SK-N-SH treated with all-trans-retinoic acid at 6 μM for 48 hours (cell line): ENCODE measurements around the gene STAT6.

Source experiments
- ATAC-seq: fragments of 200-7000 bp; cut with Tn5 transposase; 3 replicates; pipeline ENCODE4 v1.9.1; 2020; ENCODE audit warnings: mild to moderate bottlenecking, moderate library complexity
- ARNTL ChIP-seq: fragments of 450-650 bp; formaldehyde crosslinking; IDR thresholded peaks from 2 replicates; pipeline ENCODE4 v1.5.0; 2020; ENCODE audit warnings: low read depth, mild to moderate bottlenecking, moderate library complexity, borderline replicate concordance
- BACH2 ChIP-seq: fragments of 250-450 bp; sonication (Bioruptor Pico); IDR thresholded peaks from 2 replicates; pipeline ENCODE4 v1.9.0; 2021; ENCODE audit warnings: mild to moderate bottlenecking, borderline replicate concordance
- CSDC2 ChIP-seq: fragments of 250-450 bp; sonication (Bioruptor Pico); IDR thresholded peaks from 2 replicates; pipeline ENCODE4 v1.5.0; 2020; ENCODE audit warnings: mild to moderate bottlenecking, moderate library complexity
- GLIS3 ChIP-seq: fragments of 250-450 bp; sonication (Bioruptor Pico); IDR thresholded peaks from 2 replicates; pipeline ENCODE4 v1.5.0; 2020; ENCODE audit warnings: mild to moderate bottlenecking, moderate library complexity
- OSR1 ChIP-seq: fragments of 250-450 bp; sonication (Bioruptor Pico); IDR thresholded peaks from 2 replicates; pipeline ENCODE4 v1.8.0; 2022; ENCODE audit warnings: moderate library complexity, mild to moderate bottlenecking, inconsistent platforms
- POU6F1 ChIP-seq: fragments of 250-450 bp; sonication (Bioruptor Pico); IDR thresholded peaks from 2 replicates; pipeline ENCODE4 v1.8.0; 2021; ENCODE audit warnings: low read depth, mild to moderate bottlenecking, moderate library complexity, borderline replicate concordance
- RARB ChIP-seq: fragments of 250-450 bp; sonication (Bioruptor Pico); IDR thresholded peaks from 2 replicates; pipeline ENCODE4 v1.8.0; 2021; ENCODE audit warnings: mild to moderate bottlenecking, moderate library complexity
- SNAI2 ChIP-seq: fragments of 250-450 bp; sonication (Bioruptor Pico); IDR thresholded peaks from 2 replicates; pipeline ENCODE4 v1.5.0; 2020; ENCODE audit warnings: mild to moderate bottlenecking, moderate library complexity
- TCF4 ChIP-seq: fragments of 250-450 bp; sonication (Bioruptor Pico); IDR thresholded peaks from 2 replicates; pipeline ENCODE4 v1.8.0; 2021; ENCODE audit warnings: mild to moderate bottlenecking, moderate library complexity, borderline replicate concordance
- TSHZ2 ChIP-seq: fragments of 250-450 bp; sonication (Bioruptor Pico); IDR thresholded peaks from 2 replicates; pipeline ENCODE4 v1.5.0; 2020; ENCODE audit warnings: mild to moderate bottlenecking, moderate library complexity
- ZNF70 ChIP-seq: fragments of 450-650 bp; formaldehyde crosslinking; IDR thresholded peaks from 2 replicates; pipeline ENCODE4 v1.5.0; 2020; ENCODE audit warnings: mild to moderate bottlenecking, moderate library complexity
- TF ChIP-seq, protein P1 (sequence below): fragments of 250-450 bp; sonication (Bioruptor Pico); IDR thresholded peaks from 2 replicates; pipeline ENCODE4 v1.5.1; 2021; ENCODE audit warnings: mild to moderate bottlenecking, moderate library complexity

Gene STAT6

DNA sequence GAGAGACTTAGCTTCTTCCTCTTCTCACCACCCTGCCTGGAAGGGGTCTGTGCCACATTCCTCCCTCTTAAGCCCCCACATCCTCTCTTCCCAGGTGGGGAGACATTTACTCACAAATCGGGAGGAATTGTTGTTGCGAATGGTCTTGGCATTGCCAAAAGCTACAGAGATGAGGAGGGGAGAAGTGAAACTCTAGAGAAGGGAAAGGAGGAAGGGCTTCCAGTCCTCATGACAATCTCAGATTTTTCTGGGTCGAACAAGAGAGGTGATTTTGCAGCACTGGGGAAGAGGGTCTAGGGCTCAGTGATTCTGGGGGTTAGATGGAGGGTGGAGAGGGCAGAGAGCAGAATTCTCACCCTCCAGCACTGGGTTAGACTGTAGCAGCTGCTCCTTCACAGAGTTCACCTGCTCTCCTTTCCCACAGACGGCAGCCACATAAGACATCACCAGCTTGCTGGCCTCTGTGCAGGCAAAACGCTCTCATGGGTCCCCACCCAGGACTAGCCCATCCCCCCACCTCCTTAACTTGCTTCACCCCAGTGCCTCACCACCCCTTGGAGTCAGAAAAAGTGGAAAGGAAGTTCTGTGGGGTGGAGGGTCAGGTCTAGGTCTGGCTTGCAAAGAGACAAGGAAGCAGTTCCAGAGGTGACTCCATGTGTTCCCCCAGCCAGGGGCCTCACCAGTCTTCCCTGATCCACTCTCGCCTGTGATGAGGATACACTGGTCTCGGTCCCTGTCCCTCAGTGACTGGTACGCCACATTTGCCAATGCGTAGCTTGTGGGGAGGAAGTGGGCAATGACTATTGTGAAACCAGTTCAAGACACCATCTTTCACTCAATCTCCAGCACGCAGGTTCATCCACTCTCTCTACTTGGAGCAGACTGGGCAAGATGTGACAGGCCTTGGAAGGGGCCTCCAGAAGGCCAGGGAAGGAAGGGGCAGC is 63.9 kb downstream of the STAT6 start:
- no peak for ATAC-seq
- TF ChIP-seq BACH2 (CRISPR knock-in tag) (no peak), CSDC2 (CRISPR knock-in tag) (no peak), TCF4 (CRISPR knock-in tag) (no peak), OSR1 (no peak)
- TF ChIP-seq, protein P1, sequence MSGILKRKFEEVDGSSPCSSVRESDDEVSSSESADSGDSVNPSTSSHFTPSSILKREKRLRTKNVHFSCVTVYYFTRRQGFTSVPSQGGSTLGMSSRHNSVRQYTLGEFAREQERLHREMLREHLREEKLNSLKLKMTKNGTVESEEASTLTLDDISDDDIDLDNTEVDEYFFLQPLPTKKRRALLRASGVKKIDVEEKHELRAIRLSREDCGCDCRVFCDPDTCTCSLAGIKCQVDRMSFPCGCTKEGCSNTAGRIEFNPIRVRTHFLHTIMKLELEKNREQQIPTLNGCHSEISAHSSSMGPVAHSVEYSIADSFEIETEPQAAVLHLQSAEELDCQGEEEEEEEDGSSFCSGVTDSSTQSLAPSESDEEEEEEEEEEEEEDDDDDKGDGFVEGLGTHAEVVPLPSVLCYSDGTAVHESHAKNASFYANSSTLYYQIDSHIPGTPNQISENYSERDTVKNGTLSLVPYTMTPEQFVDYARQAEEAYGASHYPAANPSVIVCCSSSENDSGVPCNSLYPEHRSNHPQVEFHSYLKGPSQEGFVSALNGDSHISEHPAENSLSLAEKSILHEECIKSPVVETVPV (CRISPR knock-in tag) = no peak

DNA sequence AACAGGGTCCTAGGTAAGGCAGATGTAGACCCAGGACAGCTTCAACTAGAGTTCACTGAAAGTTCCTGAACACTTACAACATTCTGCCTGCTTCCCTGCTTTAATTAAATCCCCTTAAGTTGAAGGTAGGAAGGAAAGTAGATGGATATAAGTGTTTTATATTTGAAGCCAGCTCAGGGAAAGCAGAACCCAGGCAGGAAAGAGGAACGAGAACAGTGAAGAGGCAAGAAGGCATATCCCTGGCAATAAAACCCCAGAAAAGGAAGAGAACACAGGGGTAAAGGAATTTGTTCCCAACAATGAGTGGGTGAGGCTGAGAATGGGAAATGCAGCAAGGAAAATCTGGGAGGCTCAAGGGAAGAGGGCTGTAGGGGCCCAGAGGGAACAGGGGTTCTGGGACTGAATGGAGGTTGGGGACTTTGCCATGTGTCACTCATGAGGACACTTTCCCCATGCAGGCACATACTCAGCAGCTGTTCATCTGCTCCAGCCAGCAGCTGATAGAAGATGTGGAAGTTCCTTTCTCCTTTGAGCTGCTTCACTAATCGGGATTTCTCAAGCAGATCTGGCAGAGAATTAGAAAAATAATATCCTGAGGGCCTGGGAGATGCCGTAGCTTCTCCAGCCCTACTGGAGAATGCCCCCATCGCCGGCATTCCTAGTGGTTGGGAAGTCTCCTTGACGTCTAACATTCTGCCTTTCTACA is 64.9 kb downstream of the STAT6 start:
- no peak for TF ChIP-seq GLIS3 (CRISPR knock-in tag)
- TF ChIP-seq CSDC2 (CRISPR knock-in tag) = no peak
- no peak for TF ChIP-seq ARNTL
- TF ChIP-seq SNAI2 = no peak
- no peak for TF ChIP-seq RARB (CRISPR knock-in tag)
- TF ChIP-seq TSHZ2 (CRISPR knock-in tag) = no peak
- no peak for TF ChIP-seq POU6F1
- TF ChIP-seq ZNF70 (CRISPR knock-in tag) = no peak
- no peak for TF ChIP-seq BACH2 (CRISPR knock-in tag)
- TF ChIP-seq, protein P1 (CRISPR knock-in tag) = no peak
- TF ChIP-seq, all 23 proteins: peak for 0
- ATAC-seq = no peak
